Measurements from ENCODE around the gene NOVA1.

DNA sequence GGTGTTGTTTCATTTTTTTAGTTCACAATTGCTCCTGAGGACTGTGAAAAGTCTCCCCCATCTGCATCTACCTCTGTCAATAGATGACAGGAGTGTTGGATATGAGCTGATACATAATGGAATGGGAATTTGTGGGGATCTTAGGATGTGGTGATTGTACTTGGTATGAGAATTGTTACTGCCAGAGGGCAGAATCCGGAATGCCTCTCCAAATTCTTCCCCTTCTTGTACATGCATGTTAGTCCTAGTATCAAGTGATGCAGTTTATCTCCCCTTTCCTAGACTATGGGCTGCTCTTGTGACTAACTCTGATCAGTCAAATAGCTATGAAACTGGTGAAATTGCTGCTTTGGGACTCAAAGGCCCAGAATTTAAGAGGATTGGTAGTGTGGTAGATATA is 24.8 kb upstream of the NOVA1 start:
- TF ChIP-seq, protein P1, sequence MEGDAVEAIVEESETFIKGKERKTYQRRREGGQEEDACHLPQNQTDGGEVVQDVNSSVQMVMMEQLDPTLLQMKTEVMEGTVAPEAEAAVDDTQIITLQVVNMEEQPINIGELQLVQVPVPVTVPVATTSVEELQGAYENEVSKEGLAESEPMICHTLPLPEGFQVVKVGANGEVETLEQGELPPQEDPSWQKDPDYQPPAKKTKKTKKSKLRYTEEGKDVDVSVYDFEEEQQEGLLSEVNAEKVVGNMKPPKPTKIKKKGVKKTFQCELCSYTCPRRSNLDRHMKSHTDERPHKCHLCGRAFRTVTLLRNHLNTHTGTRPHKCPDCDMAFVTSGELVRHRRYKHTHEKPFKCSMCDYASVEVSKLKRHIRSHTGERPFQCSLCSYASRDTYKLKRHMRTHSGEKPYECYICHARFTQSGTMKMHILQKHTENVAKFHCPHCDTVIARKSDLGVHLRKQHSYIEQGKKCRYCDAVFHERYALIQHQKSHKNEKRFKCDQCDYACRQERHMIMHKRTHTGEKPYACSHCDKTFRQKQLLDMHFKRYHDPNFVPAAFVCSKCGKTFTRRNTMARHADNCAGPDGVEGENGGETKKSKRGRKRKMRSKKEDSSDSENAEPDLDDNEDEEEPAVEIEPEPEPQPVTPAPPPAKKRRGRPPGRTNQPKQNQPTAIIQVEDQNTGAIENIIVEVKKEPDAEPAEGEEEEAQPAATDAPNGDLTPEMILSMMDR (IDR thresholded peaks at IDR 0.05): no peak
- no peak for TF ChIP-seq POLR2AphosphoS5 (IDR thresholded peaks at IDR 0.05; ENCODE audit: insufficient read depth in 1 of 2, low read depth in 1 of 2)

Measured in vagina (tissue), 2 donors.